ENCODE data around the gene TLK1.

Gene TLK1

DNA sequence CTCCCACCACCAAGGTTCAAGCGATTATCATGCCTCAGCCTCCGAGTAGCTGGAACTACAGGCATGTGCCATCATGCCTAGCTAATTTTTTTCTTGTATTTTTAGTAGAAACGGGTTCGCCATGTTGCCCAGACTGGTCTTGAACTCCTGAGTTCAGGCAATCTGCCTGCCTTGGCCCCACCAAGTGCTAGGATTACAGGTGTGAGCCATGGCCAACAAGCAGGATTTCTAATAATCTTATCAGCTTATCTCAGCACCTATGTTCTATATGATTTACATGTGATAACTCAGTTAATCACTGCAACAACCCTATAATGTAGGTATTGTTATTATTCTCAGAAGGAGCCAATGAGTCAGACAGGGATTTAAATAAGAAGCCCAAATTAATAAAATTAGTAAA, 151.3 kb downstream of the TLK1 start:
- DNase-seq (ENCODE audit: low read depth in 2 of 3, low spot score in 2 of 3): no peak

DNA sequence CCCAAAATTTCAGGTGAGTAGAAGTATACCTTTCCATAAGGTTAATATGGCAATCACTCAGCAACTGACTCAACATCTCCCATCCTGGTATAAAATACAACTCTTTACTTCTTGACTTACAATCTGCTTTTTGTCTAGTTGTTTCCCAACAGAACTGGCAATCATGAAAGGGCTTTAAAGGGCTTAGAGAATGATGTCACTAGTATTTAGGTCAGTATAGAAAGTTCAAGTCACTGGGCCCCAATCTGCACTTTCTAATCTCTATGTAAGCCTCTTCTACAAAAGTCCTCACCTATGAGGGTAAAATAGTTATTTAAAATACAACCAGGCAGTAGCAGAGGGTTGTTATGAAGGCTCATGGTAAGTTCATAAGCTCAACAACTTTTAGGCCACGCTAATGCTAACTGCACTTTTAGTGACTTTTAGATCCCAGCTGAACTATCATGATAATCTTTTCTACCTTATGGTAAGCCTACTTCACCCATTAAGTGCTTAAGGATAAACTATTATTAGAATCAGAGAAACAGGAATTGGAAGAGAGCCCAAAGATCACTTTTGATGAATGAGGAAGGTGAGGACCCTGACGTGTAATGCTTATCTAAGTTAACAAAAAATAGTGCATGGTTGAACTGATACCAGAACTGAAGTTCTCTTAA, 152.0 kb downstream of the TLK1 start:
- no peak for DNase-seq (ENCODE audit: low read depth in 2 of 3, low spot score in 2 of 3)

DNA sequence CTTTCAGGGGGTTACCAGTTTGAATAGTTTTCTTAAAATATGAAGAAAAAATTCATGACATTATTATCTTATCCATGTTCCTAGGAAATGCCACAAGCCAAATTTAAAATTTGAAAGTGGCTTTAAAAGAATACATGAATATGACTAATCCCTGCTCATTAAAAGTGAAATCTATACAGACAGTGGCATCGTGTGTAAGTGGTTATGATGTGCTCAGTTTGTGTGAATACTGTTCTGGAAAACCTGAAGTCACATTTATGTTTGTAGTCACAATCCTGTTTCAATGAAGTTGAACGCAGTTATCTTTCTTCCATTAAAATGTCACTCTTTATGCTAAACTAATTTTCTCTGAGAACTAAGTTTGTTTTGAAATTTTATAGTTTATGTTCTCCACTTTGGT, 155.9 kb downstream of the TLK1 start:
- no peak for DNase-seq (ENCODE audit: low read depth in 2 of 3, low spot score in 2 of 3)

DNA sequence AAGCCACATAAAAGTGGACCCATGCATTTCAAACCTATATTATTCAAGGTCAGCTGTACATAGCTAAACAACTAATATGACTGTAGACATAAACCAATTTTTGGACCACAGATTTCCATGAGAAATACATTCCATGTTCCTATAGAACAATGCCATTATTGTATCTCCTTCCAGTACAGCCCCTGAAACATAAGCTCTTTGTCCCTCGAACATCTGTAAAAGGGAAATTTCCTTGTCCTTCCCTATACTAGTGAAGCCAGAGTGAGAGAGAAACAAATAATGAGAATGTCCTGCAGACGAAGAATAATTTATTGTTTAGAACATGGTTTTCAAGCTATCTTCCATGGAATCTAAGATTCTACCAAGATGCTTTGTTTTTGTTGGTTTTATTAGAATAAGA, 156.3 kb downstream of the TLK1 start:
- no peak for DNase-seq (ENCODE audit: low read depth in 2 of 3, low spot score in 2 of 3)

DNA sequence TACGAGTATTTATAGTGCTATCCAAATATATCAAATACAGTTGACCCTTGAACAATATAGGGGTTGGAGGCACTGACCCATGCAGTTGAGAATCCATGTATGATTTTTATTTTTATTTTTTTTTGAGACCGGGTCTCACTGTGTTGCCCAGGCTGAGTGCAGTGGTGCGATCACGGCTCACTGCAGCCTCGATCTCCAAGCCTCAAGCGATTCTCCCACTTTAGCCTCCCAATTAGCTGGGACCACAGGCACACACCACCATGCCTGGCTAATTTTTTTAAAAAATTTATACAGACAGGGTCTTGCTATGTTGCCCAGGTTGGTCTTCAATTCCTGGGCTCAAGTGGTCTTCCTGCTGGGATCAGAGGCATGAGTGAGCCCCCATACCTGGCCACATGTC, 161.0 kb downstream of the TLK1 start:
- no peak for DNase-seq (ENCODE audit: low read depth in 2 of 3, low spot score in 2 of 3)

DNA sequence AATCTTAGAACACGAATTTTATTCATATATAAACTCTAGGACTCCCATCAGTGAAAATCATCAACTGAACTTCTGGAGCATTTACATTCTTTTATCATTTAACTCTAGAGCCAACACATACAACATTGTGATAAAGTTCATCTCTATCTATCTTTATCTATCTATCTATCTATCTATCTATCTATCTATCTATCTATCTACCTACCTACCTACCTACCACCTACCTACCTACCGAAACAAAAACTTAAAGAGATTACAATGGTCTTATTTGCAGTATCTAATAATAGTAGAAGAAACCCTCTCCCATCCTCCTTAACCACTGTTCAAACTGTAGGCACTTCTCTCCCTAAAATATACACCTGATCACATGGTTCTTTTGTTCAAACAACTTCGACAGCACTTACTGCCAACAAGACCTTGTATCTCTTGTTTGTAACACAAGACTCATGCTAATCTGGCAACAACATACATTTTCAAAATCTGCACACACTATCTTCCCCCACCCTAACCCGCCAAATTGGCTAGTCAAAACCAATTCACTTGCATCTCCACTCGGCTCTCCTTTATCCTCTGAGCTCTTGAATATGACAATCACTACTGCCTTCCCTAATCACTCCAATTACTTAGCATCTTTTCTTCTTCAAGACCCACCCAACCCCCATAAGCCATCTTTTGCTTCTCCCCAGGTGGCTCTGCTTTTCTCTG, 162.6 kb downstream of the TLK1 start:
- no peak for DNase-seq (ENCODE audit: low read depth in 2 of 3, low spot score in 2 of 3)

DNA sequence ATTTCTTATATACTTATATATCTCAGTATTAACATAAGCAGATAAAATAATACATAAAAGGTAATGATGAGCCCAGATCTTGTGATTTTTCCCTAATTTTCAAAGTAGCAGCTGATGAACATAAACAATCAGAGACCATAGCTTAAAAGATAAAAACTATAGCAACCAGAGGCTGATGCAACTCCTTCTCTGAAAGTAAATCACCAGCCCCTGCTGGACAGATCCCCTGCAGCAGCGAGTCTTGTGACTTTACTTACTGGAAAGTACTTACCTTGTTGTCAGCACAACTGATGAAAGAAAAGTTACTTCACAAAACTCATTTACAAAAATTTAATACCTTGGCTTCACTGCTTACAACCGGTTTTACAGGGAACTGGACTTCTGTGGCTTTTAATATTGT, 164.4 kb downstream of the TLK1 start:
- no peak for DNase-seq (ENCODE audit: low read depth in 2 of 3, low spot score in 2 of 3)

DNA sequence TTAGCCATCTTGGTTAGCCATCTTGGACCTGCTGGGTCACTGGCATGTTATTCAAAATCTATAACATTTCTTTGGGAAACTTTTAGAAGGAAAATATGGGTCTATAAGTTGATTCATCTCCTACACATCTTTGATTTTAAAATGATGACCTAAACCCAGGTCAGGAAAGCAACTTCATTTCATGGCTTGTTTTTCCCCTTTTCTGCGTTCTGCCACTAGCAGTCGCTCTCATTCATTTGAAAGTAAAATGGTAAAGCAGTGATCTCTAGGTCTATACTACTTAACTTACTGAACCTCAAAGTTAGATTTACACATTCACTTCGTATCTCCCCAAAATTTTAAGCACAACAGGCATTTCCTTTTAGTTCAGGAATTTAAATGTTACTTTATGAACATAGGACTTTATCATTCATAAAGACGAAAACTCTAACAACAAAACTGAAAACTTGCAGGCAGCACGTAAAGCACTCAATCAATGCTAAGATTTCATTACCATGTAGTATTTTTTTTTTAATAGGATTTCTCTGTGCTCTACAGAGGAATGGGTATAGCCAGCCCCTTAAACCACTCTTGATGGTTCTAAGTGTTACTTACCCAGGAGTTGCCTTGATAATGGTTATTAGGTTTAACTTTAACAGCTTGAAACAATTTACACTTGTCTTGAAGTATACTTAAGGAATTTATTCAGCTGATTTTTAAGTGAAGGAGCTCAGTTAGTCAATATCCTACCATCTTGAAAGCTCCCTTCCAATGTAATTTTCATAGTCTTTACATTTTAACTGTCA, 169.1 kb downstream of the TLK1 start:
- DNase-seq (ENCODE audit: low read depth in 2 of 3, low spot score in 2 of 3): no peak

DNA sequence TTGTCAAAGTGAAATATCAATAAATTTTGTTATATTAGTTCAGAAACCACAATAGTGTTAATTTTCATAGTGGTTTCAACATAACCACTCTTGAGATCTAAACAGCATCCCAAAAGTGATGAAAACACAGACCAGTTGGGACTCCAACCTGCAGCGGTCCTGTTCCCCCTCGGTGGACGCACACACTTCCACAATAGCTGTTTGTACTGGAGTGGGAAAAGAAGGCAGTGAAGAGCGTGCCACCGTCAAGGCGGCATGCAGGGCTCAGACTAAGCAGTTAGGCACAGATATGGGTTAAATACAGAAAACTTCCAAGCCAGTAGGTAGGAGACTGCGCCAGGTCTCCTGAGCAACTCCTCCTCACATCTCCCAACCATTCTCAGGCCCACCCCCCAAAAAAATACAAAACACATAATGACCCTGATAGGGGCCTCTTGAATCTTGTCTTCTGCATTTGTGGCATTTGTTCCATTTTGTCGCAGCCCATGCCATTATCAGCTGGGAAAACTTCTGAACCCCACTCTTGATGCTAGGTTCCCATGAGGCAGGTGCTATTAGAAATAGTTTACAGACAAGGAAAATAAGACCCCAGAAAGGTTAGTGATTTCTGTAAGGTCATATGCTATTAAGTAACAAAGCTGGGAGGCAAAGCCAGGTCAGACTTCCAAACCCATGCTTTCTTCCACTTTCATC, 174.0 kb downstream of the TLK1 start:
- DNase-seq (ENCODE audit: low read depth in 2 of 3, low spot score in 2 of 3): no peak

DNA sequence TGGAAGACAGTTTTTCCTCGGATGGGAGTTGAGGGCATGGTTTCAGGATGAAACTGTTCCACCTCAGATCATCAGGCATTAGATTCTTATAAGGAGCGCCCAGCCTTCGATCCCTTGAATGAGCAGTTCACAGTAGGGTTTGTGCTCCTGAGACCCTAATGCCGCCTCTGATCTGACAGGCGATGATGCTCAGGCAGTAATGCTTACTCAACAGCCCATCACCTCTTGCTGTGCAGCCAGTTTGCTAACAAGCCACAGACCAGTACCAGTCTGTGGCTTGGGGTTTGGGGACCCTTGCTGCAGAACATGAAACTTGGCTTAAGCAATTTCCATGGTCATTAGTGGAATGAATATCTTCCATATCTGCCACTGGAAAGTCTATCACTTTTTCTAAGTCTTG, 175.3 kb downstream of the TLK1 start:
- no peak for DNase-seq (ENCODE audit: low read depth in 2 of 3, low spot score in 2 of 3)

DNA sequence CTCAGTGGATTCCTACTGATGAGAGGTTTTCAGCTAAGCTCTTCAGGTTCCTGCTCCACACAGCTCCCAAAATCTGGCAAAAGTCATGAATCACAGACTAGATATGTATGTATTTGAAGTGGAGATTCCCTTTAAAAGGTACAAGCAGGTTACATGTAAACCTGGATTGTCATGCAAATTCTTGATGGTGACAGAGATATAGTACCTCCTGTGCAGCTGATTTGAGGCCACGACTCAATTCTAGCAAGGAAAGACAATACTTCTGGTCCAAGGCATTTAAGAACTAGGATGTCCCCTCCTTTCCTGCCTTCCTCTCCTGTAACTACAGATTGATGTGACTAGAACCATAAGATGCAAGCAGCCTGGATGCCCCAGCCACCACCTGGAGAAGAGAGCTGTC, 176.6 kb downstream of the TLK1 start:
- no peak for DNase-seq (ENCODE audit: low read depth in 2 of 3, low spot score in 2 of 3)

DNA sequence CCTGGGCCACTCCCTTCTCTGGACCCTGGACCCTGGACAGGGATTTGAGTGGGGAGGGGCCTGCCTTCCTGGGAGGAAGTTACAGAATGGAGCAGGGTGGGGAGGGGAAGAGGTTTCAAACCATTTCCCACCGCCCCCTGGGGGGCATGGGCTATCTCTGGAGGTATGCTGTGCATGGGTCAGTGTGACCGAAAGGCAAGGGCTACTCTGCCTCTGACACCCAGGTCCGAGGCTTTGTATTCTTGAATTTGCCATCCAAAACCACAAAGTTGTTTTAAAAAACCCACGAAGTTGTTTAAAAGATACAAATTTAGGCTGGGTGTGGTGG, 184.8 kb downstream of the TLK1 start:
- no peak for DNase-seq (ENCODE audit: low read depth in 2 of 3, low spot score in 2 of 3)

DNA sequence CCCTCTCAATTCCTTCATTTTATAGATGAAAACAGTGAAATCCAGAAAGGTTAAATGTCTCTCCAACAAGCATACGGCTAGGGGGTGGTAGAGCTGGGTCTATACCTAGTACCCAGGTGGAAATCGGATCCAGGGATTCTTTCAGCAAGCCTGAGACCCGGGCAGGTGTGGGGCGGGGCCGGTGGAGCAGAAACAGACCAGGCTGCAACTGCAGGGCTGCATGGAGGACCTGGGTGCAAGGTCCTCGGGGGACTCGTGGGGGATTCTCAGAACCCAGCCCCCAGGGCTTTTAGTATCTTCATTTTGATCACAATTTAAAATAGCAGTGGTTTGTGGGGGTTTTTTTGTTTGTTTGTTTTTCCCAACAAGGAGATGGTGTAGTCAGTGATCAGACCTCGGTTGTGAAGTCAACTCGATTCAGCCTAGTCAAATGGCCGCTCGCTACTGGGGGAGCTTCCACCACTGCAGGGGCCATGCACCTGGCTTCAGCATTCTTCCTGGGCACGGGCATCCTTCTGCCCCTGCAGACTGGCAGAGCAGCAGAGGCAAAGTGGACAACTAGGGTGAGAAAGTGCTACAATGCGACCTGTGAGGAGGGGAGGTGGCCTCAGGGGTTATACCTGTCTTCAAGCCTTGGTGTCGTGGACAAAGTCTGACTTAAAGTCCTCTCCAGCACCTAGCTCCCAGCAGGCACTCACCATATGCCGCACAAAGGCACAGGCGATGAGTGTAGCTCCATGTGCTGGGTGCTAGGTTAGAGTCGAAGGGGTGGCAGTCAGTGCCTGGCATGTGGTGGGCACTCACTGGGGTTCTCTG, 185.4 kb downstream of the TLK1 start:
- no peak for DNase-seq (ENCODE audit: low read depth in 2 of 3, low spot score in 2 of 3)

DNA sequence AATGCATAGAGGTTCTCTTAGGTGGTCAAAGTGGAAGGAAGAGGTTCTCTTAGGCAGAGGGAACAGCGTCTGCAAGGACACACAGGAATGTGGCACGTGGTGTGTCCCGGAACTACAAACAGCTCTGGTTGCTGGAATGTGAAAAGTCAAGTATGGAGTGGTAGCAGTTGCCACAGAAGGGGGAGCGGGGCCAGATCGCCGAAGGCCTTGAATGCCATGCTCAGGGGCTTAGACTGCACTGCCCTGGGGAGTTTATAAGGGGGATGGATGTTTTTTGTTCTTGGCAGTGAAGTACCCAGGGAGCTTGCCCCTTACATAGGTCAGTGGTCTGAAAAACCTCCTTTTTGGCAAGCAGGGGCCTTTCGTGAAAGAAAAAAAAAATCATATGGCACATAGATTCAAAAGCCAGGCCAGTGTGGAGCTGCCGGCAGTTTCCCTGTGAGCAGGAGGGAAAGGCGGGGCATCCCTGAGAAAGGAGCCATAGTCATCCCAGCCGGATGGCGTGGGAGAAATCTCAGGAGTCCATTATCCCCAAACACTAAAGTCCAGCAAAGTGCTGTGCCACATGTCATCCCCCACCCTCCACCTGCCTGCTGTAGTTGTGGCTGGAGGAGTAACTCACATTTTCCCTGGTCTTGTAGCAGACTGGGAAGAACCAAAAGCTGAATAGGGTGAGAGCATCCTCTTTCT, 186.2 kb downstream of the TLK1 start:
- DNase-seq (ENCODE audit: low read depth in 2 of 3, low spot score in 2 of 3): no peak

DNA sequence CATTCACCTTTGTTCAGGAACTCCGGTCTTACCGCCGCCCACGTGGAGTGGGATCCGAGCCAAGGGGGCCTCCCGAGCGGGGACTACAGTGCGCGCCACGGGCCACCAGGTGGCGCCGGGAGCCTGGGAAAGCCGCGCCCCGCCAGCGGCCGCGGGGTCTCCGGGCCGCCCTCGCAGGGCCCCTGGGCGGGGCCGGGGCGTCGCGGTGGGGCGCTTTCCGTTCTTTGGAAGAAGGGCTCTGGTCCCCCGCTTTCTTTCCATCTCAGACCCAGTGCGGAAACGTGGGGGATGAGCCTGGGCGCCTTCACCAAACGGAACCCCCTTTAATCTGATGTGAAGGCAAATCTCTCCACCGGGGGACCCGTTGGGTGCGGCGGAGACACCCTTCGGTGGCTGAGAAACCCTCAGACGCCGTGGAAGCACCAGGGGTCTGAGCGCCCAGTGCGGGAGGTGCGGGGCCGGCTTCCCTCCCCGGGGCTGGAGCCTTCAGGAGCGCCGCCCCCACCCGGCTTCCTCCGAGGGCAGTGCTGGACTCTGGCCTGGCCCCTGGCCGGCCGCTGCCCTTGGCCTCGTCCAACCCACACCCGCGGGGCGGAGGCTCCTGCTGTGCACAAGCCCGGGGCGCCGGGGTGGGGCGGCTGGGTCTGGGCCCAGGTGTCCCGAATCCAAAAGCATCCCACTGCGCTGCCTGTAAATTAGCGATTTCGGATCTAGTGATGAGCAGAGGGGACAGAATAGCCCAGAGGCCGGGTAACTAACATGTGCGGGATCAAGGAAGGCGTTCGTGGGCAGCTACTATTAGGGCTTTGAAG, 187.0 kb downstream of the TLK1 start:
- peak; percentile 71 to 76 (median 75) for DNase-seq (ENCODE audit: low read depth in 2 of 3, low spot score in 2 of 3)

DNA sequence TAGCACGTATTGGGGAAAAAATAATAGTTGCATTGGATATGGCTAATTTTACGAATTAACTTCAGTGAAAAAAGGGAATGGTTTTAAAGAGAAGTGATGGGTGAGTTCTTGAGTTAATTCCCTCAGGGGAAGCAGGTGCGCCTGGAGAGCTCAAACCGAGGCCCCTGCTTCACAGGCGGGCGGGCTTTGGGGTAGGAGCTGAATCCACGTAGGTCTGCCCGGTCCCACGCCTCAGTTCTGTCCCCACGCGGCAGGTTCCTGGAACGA, 187.5 kb downstream of the TLK1 start:
- DNase-seq (ENCODE audit: low read depth in 2 of 3, low spot score in 2 of 3): no peak

DNA sequence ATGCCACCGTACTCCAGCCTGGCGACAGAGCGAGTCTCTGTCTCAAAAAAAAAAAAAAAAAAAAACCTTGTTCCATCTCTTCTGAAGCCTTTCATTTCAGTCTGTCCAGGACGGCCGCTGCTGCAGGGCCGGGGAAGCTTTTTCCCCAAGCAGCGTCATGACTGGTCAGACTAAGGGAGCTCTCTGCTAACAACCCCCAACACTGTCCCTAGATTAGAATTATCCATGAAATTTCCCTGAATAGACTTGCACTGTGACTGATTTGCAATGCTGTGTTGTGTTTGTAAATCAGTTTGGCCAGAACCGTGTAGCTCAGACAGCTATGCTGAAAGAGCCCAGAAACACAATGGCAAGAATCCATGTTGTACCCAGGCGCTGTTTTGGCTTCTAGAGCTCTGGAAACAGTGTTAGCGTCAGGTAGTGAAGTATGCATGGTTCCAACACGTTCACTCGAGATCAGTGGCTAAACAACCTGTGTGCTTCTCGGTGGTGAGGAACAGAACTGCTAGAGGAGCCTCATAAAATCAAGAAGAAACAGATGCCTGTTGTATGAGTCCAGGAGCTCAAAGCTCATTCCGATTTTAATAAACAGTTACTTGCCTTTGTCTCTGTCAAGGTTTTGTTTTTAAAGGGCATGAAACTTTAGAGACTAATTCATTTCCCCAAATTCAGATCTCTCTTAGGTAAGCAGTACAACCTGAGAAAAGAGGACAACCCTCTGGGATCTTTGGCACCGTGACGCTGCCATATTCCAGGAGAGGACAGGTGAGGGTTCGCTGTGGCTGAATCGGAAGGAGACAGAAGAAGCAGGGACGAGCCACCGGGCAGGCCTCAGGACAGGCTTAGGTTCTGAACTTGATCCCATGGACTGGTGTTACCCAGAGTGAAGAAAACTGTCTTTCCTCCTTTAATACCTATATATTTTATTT, 188.1 kb downstream of the TLK1 start:
- DNase-seq (ENCODE audit: low read depth in 2 of 3, low spot score in 2 of 3): no peak

DNA sequence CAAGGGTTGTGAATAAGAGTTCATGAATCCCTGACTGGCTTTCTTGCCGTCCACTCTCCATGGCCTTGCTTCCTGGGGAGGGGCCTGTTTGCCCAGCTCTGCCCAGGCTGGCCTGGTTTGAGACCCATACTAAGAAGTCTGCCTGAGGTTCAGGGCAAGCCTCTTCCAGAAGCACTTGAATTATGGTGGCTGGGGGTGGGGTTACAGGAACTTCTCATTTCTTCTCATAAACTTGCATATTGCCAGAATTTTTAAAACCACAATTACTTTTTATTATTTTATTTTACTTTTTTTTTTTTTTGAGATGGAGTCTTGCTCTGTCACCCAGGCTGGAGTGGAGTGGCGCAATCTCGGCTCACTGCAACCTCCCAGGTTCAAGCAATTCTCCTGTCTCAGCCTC, 189.6 kb downstream of the TLK1 start:
- no peak for DNase-seq (ENCODE audit: low read depth in 2 of 3, low spot score in 2 of 3)

Measured in activated CD8-positive, alpha-beta memory T cell treated with anti-CD3 and anti-CD28 coated beads for 48 hours (primary cell).